COR-L47 (cell line): ENCODE measurements around the gene GLS.

Source experiments
- DNase-seq: peaks from one replicate; lab custom pipeline; 2025; lab: John Stamatoyannopoulos, UW

Gene GLS

GRCh38 chr2:190887089-190887488 lies 6.5 kb downstream of the GLS start:
- DNase-seq, result no peak

- DNase-seq, result no peak
Observed at GRCh38 chr2:190888449-190888848, 7.8 kb downstream of the GLS start.

- no peak for DNase-seq
Observed at GRCh38 chr2:190889175-190889943, 8.7 kb downstream of the GLS start.

DNA sequence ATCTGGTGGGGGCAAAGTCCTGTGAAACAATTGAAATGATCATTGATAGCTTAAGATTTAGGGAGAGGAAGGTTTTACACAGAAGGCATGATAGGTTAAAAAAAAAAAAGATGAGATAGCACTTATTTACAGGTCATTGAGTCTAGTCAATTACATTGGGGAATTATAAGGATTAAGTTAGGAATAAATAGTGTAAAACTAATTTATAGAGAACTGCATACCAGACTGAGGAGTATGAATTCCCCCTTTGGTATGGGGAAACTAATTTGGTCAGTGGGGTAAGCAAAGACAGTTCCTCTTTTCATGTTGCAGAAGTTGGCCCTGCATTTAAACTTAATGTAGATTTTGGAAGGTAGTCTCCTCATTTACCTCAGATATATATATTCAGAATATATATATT lies 10.8 kb downstream of the GLS start:
- no peak for DNase-seq

DNA sequence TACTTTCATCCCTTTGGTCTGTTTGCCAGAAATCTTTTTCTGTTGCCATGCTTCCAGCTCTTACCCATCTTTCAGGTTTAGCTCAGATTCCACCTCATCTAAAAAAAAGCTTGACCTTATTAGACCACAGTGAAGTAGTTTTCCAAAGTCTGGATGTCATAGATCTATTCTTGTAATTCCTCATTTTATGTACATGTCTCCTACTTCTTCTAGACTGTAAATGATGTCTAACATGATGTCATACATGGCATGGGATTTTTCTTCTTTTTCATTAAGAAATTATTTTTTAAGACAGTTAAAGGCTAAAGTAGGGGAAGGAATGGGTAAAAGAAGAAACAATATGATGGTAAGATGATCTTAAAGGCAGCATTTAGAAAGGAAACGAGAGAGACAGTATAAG lies 11.3 kb downstream of the GLS start:
- no peak for DNase-seq

DNA sequence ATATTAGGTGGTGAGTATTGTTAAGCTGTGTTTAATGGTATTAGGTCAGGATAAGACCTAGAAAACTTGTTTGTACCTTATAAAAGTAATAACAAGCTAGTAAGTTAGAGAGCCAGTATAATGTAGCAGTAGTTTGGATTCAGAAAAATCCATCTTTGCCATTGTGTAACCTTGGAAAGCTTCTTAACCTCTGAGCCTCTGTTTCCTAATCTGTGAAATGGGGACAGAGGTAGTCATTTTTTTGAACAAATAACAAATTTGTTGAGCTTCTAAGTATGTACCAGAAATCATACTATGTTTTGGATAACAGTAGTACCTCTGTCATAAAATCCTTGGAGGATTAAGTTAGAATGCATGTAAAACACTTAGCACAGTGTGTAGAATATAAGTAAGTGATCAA lies 12.5 kb downstream of the GLS start:
- no peak for DNase-seq

- DNase-seq, result no peak
Observed at GRCh38 chr2:190896477-190896876, 15.9 kb downstream of the GLS start.

GRCh38 chr2:190903693-190904450 lies 23.3 kb downstream of the GLS start:
- no peak for DNase-seq

DNA sequence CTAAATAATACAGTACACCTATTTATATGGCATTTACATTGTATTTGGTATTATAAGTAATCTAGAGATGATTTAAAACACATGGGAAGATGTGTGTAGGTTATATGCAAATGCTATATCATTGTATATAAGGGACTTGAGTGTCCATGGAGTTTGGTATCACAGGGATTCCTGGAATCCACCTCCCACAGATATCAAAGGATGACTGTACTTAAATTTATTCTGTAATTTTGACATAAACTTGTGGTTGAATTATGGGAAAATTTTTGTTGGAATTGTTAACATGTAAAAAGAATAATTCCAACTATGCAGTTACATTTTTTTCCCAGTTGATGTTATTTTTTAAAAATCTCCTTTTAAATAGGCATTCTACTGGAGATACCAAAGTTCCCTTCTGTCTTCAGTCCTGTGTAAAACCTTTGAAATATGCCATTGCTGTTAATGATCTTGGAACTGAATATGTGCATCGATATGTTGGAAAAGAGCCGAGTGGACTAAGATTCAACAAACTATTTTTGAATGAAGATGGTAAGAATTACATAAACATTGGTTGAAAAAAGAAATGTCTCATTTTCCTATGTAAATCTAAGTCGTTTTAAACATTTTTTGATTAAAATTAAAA lies 24.1 kb downstream of the GLS start:
- no peak for DNase-seq

- DNase-seq, result no peak
Observed at GRCh38 chr2:190908532-190908931, 27.9 kb downstream of the GLS start.

DNA sequence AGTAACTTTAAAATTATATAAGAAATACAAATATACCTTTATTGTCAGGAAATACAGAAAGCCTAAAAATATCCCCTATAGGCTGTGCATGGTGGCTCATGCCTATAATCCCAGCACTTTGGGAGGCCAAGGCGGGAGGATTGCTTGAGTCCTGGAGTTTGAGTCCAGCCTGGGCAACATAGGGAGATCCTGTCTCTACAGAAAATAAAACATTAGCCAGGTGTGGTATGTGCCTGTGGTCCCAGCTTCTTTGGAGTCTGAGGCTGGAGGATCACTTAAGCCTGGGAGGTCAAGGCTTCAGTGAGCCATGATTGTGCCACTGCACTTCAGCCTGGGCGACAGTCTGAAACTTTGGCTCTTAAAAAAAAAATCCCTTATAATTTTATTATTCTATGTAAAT lies 29.1 kb downstream of the GLS start:
- no peak for DNase-seq

- DNase-seq, result no peak
Observed at GRCh38 chr2:190910341-190911136, 29.9 kb downstream of the GLS start.

GRCh38 chr2:190911813-190912212 lies 31.2 kb downstream of the GLS start:
- DNase-seq, result no peak

GRCh38 chr2:190912726-190913125 lies 32.1 kb downstream of the GLS start:
- no peak for DNase-seq

GRCh38 chr2:190913725-190914124 lies 33.1 kb downstream of the GLS start:
- DNase-seq, result no peak

DNA sequence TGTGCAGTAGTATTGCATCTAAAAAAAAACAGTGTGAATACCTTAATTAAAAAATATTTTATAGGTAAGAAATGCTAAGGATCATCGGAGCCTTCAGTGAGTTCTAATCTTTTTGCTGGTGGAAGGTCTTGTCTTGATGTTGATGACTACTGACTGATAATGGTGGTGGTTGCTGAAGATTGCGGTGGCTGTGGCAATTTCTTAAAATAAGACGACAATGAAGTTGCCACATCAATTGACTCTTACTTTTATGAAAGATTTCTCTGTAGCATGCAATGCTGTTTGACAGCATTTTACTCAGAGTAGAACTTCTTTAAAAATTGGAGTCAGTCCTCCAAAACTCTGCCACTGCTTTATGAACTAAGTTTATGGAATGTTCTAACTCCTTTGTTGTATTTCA lies 36.2 kb downstream of the GLS start:
- DNase-seq, result no peak

DNA sequence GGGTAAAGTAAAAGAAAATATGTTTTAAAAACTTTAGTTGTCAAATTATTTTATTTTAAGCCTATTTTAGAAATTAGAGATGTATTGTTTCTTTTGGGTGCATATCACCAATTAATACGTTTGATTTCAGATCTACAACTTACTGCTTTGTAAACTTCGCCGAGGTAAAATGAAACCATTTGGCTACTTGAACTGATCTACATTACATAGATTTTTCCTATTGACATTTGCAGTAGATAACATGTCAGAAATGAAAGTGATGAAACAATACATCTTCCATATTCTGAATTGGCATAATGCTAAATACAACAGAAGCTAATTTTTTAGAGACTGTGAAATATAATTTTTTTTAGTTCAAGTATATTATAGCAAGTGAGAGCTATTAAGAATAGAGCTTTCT lies 39.5 kb downstream of the GLS start:
- no peak for DNase-seq

GRCh38 chr2:190922376-190922775 lies 41.8 kb downstream of the GLS start:
- DNase-seq, result no peak

- no peak for DNase-seq
Observed at GRCh38 chr2:190927301-190927700, 46.7 kb downstream of the GLS start.

DNA sequence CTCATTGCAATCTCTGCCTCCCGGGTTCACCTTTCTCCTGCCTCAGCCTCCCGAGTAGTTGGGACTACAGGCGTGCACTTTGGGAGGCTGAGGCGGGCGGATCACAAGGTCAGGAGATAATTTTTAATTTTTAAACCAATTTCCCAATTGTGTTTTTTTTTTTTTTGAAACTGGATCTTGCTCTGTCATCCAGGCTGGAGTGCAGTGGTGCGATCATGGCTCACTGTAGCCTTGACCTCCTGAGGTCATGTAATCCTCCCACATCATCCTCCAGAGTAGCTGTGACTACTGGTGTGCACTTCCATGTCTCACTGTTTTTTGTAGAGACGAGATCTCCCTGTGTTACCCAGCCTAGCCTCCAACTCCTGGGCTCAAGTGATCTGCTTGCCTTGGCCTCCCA lies 49.3 kb downstream of the GLS start:
- DNase-seq, result no peak

DNA sequence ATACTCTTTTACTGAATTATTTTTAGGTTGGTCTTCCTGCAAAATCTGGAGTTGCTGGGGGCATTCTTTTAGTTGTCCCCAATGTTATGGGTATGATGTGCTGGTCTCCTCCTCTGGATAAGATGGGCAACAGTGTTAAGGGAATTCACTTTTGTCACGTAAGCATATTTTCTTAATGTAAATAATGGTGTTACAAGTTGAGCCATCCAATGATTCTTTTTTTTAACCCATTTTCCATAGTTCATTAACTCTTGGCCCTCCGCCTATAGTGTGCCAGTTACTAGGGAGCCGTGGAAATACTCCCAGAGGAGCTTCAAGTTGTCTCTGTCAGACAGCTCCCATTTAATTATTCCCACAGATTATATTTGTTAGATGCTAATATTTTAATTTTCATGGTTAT lies 49.8 kb downstream of the GLS start:
- no peak for DNase-seq

DNA sequence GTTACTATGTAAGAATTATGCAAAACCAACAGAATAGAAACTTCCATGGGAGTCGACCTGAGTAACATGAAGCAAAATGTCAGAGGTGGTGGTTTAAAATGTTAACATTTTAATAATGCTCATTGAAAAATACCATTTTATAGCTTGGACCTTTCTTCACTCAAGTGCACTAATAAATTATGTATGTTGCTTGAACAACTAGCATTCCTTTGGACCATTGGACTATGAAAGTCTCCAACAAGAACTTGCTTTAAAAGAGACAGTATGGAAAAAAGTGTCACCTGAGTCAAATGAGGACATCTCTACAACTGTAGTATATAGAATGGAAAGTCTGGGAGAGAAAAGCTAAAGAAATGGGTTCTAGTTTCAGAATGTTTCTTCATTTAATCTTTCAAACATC lies 51.9 kb downstream of the GLS start:
- DNase-seq, result no peak
